Mammary epithelial cell (primary cell): Measurements from ENCODE around the gene HOXB8.

Experiments
- EZH2 ChIP-seq: IDR thresholded peaks from 2 replicates; pipeline ENCODE4 v1.6.1; 2012; ENCODE audit warnings: low read length, inconsistent platforms, borderline replicate concordance
- TF ChIP-seq, protein P1 (sequence below), 2 donors: IDR thresholded peaks in 1 of 2; conservative IDR thresholded peaks in 1 of 2; 2 replicates each; pipeline ENCODE4 v1.5.1; 2011 to 2012; ENCODE audit warnings: inconsistent platforms in 2 of 2, low read length in 2 of 2, mild to moderate bottlenecking in 2 of 2, control low read depth in 1 of 2, low read depth in 1 of 2; ENCODE audit not compliant: insufficient read depth in 1 of 2; ENCODE audit errors: extremely low read depth in 1 of 2

- TF ChIP-seq, protein P1, sequence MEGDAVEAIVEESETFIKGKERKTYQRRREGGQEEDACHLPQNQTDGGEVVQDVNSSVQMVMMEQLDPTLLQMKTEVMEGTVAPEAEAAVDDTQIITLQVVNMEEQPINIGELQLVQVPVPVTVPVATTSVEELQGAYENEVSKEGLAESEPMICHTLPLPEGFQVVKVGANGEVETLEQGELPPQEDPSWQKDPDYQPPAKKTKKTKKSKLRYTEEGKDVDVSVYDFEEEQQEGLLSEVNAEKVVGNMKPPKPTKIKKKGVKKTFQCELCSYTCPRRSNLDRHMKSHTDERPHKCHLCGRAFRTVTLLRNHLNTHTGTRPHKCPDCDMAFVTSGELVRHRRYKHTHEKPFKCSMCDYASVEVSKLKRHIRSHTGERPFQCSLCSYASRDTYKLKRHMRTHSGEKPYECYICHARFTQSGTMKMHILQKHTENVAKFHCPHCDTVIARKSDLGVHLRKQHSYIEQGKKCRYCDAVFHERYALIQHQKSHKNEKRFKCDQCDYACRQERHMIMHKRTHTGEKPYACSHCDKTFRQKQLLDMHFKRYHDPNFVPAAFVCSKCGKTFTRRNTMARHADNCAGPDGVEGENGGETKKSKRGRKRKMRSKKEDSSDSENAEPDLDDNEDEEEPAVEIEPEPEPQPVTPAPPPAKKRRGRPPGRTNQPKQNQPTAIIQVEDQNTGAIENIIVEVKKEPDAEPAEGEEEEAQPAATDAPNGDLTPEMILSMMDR (conservative IDR thresholded peaks at IDR 0.05 in 1 of 2, IDR thresholded peaks at IDR 0.05 in 1 of 2; ENCODE audit: extremely low read depth in 1 of 2, insufficient read depth in 1 of 2, low read depth in 1 of 2, low read length in 2 of 2): peak; percentile 87 to 92
- peak; percentile 76 for TF ChIP-seq EZH2
Observed at GRCh38 chr17:48618256-48618896, 3.3 kb upstream of the HOXB8 start.
